ENCODE data around the gene DHX40.
"Not testable (repeated sequence)": the region's sequence is repeated elsewhere in the genome, so short reads cannot be mapped to it uniquely, and the experiment has no call there.

DHX40 gene, protein sequence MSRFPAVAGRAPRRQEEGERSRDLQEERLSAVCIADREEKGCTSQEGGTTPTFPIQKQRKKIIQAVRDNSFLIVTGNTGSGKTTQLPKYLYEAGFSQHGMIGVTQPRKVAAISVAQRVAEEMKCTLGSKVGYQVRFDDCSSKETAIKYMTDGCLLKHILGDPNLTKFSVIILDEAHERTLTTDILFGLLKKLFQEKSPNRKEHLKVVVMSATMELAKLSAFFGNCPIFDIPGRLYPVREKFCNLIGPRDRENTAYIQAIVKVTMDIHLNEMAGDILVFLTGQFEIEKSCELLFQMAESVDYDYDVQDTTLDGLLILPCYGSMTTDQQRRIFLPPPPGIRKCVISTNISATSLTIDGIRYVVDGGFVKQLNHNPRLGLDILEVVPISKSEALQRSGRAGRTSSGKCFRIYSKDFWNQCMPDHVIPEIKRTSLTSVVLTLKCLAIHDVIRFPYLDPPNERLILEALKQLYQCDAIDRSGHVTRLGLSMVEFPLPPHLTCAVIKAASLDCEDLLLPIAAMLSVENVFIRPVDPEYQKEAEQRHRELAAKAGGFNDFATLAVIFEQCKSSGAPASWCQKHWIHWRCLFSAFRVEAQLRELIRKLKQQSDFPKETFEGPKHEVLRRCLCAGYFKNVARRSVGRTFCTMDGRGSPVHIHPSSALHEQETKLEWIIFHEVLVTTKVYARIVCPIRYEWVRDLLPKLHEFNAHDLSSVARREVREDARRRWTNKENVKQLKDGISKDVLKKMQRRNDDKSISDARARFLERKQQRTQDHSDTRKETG

GRCh38 chr17:59565171-59565958 lies at the start of gene DHX40:
TSS of gene DHX40 (plus strand) at chr17:59565610. CDS start at chr17:59565672, 62 bp downstream.
- peak; percentile 94 for DNase-seq

DNA sequence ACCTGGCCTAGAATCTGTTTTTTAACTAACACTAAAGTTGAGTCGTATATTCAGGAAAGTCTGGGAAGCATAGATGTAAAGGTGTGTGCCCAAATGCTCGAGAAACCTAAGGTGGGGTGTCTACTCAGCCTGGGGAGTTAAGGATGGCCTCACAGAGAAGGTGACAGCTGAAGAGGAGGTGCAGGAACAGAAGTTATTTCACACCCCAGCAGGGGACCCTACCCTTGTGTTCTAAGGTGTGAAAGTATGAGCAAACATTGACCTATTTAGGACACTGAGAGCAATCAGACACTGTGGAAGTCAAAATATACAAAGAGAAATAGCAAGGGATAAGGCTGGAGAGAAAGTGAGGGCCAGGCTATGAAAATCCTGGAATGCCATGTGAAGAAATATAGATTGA lies 49.0 kb upstream of the DHX40 start:
- DNase-seq, result no peak

DNA sequence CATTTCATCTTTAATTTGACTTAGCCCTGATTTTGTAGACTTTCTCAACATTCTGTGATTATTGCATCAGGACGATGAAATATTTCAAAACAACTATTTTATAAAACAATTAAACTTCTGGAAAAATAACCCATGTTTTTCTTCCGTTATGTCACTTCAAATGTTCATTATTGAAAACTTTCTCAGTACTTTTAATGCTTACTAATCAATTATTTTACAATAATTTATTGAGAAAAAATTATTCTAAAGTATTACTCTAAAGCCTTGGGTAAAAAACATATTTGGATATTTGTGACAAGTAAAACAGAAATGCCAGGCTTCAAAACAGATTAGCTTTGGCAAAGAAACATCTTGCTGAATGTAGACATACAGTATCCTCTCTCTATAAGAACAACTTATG lies 46.3 kb upstream of the DHX40 start:
- no peak for DNase-seq

DNA sequence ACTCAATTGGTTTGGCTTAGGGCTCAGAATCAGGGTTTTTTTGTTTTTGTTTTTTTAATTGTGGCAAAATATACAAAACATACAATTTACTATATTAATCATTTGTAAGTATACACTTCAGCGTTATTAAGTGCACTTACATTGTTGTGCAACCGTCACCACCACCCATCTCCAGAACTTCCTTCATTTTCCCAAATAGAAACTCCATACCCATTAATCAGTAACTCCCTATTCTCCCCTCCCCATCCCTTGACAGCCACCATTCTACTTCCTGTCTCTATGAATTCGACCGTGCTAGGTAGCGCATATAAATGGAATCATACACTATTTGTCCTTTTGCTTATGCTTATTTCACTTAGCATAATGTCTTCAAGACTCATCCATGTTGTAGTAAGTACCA lies 45.2 kb upstream of the DHX40 start:
- peak; percentile 52 for DNase-seq

DNA sequence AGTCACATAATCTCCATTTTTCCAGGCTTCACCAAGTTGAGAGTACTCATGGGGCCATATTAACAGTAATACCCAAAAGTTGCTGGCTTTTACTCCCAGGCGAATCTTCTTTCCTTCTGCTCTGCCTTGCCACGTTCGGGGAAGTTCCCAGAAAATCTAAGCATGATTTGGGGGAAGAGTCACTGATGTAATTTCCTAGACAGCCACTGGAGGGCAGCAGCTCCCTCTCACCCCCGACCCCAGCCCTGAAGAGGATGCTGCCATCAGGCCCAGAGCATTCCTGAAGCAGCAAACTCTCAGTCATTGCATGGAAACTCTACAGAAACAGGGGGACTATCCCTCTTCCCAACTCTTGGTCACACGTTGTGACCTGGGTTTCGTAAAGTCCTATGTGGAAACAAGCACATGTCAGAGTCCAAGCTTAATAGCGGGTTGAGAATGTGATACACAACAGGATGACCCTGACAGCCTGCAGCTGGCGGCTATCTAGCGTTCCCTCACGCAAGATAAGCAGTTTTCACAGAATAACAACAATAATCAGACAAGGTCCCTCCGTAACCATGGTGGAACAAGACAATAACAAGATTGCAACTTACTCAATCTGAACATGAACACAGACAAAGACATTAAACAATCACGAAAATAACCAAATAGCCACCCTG lies 43.8 kb upstream of the DHX40 start:
- peak; percentile 80 for DNase-seq

DNA sequence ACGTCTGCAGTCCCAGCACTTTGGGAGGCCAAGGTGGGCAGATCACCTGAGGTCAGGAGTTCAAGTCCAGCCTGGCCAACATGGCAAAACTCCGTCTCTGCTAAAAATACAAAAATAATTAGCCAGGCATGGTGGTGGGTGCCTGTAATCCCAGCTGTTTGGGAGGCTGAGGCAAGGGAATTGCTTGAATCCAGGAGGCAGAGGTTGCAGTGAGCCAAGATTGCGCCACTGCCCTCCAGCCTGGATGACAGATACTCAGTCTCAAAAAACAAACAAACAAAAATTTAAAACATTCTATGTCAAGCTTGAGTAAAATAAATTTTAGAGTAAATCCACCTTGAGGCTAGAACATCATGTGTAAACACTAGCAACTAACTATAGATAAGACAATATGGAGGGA lies 40.5 kb upstream of the DHX40 start:
- DNase-seq, result not testable (repeated sequence)

DNA sequence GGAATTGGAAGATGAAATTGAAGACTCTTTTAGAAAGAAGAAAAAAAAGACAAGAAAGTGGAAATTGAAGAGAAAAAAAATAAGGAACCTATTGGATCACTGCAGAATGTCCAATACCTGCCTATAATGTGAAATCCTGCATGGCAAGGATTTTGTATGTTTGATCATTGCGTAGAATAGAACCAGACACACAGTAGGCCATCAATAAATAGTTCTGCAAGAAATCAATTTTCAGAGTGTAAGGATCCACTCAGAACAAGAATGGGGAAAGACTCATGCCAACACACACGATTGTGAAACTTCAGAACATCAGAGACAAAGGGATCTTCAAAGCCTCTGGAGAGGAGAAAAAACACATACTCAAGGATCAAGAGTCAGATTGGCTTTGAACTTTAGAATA lies 39.7 kb upstream of the DHX40 start:
- DNase-seq, result no peak

DNA sequence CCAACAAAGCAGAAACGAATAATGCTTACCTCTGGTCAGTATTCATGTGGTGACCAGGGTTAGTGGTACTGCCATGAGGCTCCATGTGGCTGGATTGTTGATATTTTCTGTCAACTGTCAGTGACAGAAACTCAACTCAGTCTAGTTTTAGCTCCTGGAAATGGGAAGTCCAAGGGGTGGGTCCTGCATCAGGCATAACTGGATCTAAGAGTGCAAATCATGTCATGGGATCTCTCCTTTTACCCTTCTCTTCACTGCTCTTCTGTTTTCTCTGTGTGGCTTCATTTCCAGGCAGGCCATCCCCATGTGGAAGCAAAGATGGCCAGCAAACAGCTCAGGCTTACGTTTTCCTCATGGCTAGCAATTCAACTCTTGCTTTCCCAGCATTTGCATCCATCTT lies 39.0 kb upstream of the DHX40 start:
- DNase-seq, result no peak

DNA sequence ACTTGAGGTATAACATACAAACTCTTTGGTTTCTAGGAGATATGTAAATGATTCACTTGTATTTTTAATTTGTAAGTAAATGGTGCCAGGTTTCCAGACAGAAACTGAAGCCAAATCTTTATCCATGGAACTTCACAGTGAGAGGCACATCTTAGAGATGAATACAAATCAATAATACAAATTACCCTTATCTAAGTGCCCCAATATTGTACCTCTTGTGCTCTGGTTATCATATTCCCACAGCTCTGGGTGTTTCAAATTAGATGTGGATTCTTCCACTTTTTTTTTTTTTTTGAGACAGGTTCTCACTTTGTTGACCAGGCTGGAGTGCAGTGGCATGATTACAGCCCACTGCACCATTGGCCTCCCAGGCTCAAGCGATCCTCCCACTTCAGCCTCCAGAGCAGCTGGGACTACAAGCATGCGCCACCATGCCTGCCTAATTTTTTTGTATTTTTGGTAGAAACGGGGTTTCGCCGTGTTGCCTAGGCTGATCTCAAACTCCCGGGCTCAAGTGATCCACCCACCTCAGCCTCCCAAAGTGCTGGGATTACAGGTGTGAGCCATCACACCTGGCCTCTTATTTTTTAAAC lies 38.0 kb upstream of the DHX40 start:
- DNase-seq, result no peak

- no peak for DNase-seq
These were observed 37.5 kb upstream of the DHX40 start for GRCh38 chr17:59527931-59528330.

- DNase-seq, result no peak
These were observed 34.9 kb upstream of the DHX40 start for GRCh38 chr17:59530531-59530930.

GRCh38 chr17:59533694-59534093 lies 31.7 kb upstream of the DHX40 start:
- DNase-seq, result peak; percentile 44

GRCh38 chr17:59534583-59534982 lies 30.8 kb upstream of the DHX40 start:
- peak; percentile 17 for DNase-seq

DNA sequence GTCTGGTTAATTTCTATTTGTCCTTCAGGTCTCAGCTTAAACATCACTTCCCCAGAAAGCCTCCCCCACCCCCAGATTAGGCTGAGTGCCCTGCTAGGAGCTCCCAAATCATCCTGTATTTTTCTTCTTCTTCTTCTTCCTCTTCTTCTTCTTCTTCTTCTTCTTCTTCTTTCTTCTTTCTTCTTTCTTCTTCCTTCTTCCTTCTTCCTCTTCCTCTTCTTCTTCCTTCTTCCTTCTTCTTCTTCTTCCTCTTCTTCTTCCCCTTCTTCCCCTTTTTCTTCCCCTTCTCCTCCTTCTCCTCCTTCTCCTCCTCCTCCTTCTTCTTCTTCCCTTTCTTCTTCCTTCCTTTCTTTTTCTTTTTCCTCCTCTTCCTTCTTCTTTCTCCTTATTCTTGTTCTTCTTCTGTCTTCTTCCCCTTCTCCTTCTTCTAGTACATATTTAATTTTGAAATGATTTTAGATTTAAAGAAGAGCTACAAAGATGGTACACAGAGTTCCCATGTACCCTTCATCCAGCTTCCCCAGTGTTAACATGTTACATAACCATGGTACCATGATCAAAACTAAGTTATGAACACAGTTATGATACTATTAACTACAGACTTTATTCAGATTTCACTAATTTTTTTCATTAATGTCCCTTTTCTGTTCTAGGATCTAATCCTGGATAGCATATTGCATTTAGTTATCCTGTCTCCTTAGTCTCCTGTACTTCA lies 27.1 kb upstream of the DHX40 start:
- DNase-seq, result no peak

DNA sequence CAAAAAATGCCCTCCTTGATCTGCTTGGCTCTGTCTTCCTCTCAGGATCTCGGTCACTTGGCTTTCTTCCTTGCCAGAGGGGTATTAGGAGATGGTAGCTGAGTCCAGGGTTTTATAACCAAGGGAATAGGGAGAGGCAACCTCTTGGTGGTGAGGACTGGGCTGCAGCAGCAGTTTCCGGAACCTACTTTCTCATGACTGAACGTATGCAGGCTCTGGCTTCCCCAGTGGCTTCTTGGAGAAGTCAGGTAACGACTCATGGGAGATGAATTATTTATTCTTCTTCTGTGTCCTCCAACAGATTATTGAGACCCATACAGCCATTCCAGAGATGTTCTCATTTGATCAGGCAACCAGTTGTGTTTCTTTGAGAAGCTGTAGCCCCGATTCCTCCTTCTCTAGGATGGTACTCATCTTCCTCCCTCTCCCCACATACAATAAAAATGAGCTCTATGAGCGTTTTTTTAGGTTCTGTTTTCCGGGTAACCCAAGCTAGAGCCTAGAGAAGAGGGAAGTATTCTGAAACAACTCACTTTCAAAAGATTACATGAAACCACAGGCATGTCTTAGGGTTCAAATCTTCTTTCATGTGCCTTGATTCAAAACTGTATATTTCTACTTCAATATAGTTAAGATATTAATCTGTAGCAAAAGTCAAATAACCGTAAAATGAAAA lies 22.3 kb upstream of the DHX40 start:
- peak; percentile 25 for DNase-seq

DNA sequence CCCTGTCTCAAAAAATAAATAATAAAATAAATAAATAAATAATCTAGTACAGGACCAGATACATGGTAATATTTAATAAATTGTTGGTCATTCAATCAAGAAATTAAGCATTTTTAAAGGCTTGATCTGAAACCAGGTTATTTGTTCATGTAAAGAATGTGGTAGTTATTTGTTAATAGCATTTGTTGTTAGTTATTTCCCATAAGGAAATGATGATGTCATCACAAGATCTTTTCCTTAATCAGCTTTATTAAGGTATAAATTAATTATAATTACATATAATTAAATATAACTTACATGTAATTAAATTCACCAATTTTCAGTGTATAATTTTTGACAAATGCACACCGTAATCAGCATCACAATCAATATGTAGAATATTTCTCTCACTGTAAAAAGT lies 19.5 kb upstream of the DHX40 start:
- DNase-seq, result no peak

- no peak for DNase-seq
These were observed 18.1 kb upstream of the DHX40 start for GRCh38 chr17:59547131-59547915.

DNA sequence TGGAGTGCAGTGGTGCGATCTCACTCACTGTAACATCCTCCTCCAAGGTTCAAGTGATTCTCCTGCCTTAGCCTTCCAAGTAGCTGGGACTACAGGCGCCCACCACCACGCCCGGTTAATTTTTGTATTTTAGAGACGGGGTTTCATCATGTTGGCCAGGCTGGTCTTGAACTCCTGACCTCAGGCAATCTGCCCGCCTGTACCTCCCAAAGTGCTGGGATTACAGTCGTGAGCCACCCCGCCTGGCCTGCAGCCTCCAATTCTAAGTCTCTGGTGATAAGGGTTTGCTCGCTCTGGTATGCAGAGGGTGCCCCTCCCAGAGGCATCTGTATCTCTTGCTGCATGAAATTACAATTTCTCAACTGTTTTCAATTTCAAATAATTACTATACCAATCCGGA lies 16.4 kb upstream of the DHX40 start:
- DNase-seq, result not testable (repeated sequence)

DNA sequence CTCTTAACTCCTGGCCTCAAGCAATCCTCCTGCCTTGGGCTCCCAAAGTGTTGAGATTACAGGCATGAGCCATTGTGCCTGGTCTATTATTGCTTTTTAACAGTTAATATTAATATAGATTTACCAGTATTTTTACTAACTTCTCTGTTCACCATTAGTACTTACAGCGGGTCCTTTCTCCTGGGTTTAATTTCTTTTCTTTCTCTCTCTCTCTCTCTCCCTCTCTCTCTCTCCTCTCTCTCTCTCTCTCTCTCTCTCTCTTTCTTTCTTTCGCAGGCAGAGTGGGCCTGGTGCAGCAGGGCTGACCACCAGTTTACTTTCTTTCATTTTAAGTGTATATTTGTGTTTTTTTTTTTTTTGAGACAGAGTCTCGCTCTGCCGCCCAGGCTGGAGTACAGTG lies 14.7 kb upstream of the DHX40 start:
- no peak for DNase-seq

DNA sequence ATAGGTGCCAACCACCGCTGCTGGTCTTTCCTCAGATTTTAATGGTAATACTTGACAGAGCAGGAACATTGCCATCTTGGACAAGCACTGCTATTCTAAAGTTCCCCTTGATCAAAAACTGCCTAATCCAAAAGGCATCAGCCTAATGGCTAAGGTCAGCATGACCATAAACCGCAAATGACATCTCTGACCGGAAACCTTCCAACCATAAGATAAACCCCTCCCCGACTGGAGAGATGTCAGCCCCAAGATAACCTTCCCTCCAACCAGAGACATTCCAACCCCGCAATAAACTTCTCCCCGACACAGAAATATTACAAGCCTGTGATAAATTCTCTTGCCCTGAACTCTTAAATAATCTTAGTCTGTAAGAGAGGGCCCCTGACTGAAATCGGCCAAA lies 7.4 kb upstream of the DHX40 start:
- no peak for DNase-seq

All from suppressor macrophage treated with lipopolysaccharide for 4 hours (primary cell).